Gastrocnemius medialis (tissue), 4 donors: ENCODE results near the gene TMEM154. TPM values are rescaled to one million over a fixed set of nuclear protein-coding genes. Genes with fewer than 3 reads are reported as not detected.

Experiments used
- ATAC-seq, 2 donors: fragments of 150-250 bp; one replicate each; pipeline ENCODE4 v1.9.1; 2016
- DNase-seq, 2 donors: peaks; one replicate each; pipeline ENCODE4 v3.0.0-alpha.2; 2019
- H3K27ac ChIP-seq, 4 donors: fragments of 200-600 bp; sonication (generic); 1 replicate in 1 of 4; 2 replicates in 3 of 4; pipeline ENCODE4 v1.5.1; 2016 to 2018; ENCODE audit warnings: mild to moderate bottlenecking in 2 of 4, moderate library complexity in 1 of 4
- H3K27me3 ChIP-seq, 3 donors: fragments of 200-600 bp; sonication (generic) in 2 of 3; 1 replicate in 1 of 3; 2 replicates in 2 of 3; pipeline versions ENCODE4 v1.5.1 to v1.6.0; 2016 to 2019; ENCODE audit warnings: mild to moderate bottlenecking in 1 of 3, moderate library complexity in 1 of 3
- H3K36me3 ChIP-seq, 2 donors: fragments of 200-600 bp; sonication (generic) in 1 of 2; one replicate each; pipeline ENCODE4 v1.5.1; 2017 to 2018
- H3K4me1 ChIP-seq, 2 donors: fragments of 200-600 bp; sonication (generic) in 1 of 2; one replicate each; pipeline ENCODE4 v1.5.1; 2016 to 2017; ENCODE audit warnings: mild to moderate bottlenecking in 2 of 2
- H3K4me3 ChIP-seq, 4 donors: fragments of 200-600 bp; sonication (generic) in 3 of 4; 1 replicate in 1 of 4; 2 replicates in 3 of 4; pipeline ENCODE4 v1.5.1; 2016 to 2019; ENCODE audit warnings: mild to moderate bottlenecking in 2 of 4
- H3K9me3 ChIP-seq, 3 donors: fragments of 200-600 bp; sonication (generic) in 2 of 3; 1 replicate in 1 of 3; 2 replicates in 2 of 3; pipeline ENCODE4 v1.5.1; 2016 to 2019
- CTCF ChIP-seq, 5 experiments: fragments of 450-650 bp in 3 of 5; fragments of 200-600 bp in 2 of 5; sonication (generic) in 2 of 5; IDR thresholded peaks in 4 of 5; conservative IDR thresholded peaks in 1 of 5; 1 replicate in 4 of 5; 2 replicates in 1 of 5; pipeline ENCODE4 v1.5.1; 2016 to 2019; ENCODE audit warnings: antibody characterized with exemption in 5 of 5, mild to moderate bottlenecking in 3 of 5, moderate library complexity in 3 of 5
- POLR2A ChIP-seq, 2 donors: fragments of 450-650 bp; IDR thresholded peaks; one replicate each; pipeline ENCODE4 v1.6.1; 2017; ENCODE audit warnings: antibody characterized with exemption in 2 of 2, mild to moderate bottlenecking in 2 of 2, moderate library complexity in 2 of 2
- in situ Hi-C, 4 donors: fragments of 200-750 bp; cut with MboI; loops; one replicate each; pipeline versions ENCODE4 v1.15.0 to v1.8.0; 2017; ENCODE audit warnings: low sequenced_read_pairs in 4 of 4
- intact Hi-C: fragments of 100-400 bp; cut with DNase I; formaldehyde crosslinking; loops from one replicate; pipeline ENCODE4 v1.15.1; 2023; ENCODE audit warnings: low total_unique reads
- total RNA-seq, 4 donors: library from RNA; depleted of rRNA; stranded (reverse); fragments of >200 nt; gene quantifications; one replicate each; pipeline versions ENCODE4 v1.1.0 to v1.2.3, GENCODE V29; 2016

TMEM154 gene
- total RNA-seq, 4 donors from 2014 or later, result 0.15 to 2.0 (median 0.70) TPM

- H3K4me3 ChIP-seq, result no peak overlapping the region
- H3K27ac ChIP-seq, result no peak overlapping the region
- no peaks in the 10 kb centered on the region for H3K36me3 ChIP-seq
- H3K4me1 ChIP-seq, result no peaks in the 10 kb centered on the region
- in situ Hi-C loops, result no loop called here
- H3K9me3 ChIP-seq, result no peaks in the 10 kb centered on the region
- DNase-seq (no peak), ATAC-seq (no peak)
- TF ChIP-seq POLR2A (IDR thresholded peaks at IDR 0.05), result no peak
- no peak for TF ChIP-seq CTCF (IDR thresholded peaks at IDR 0.05 in 4 of 5, conservative IDR thresholded peaks at IDR 0.05 in 1 of 5)
- no peaks in the 10 kb centered on the region for H3K27me3 ChIP-seq
- intact Hi-C loops, result no loop called here
Observed at GRCh38 chr4:152652102-152652501, 27.7 kb downstream of the TMEM154 start.

DNA sequence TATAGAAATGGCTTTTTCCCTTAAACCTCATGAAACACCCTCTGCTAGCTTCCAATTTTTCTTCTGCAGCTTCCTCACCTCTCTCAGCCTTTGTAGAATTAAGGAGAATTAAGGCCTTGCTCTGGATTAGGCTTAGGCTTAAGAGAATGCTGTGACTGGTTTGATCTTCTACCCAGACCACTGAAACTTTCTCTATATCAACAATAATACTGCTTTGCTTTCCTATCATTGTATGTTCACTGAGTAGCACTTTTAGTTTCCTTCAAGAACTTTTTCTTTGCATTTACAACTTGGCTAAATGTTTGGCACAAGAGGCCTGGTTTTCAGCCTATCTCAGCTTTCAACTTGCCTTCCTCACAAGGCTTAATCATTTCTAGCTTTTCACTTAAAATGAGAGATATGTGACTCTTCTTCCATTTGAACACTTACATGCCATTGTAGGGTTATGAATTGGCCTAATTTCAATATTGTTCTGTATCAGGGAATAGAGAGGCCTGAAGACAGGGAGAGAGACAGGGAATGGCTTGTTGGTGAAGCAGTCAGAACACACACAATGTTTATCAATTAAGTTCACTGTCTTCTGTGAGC lies 28.2 kb downstream of the TMEM154 start:
- DNase-seq, result no peak
- in situ Hi-C loops (no loop called here), intact Hi-C loops (no loop called here)
- no peak for TF ChIP-seq POLR2A (IDR thresholded peaks at IDR 0.05)
- no peak for TF ChIP-seq CTCF (IDR thresholded peaks at IDR 0.05 in 4 of 5, conservative IDR thresholded peaks at IDR 0.05 in 1 of 5)
- H3K4me1 ChIP-seq, result no peaks in the 10 kb centered on the region
- no peaks in the 10 kb centered on the region for H3K9me3 ChIP-seq
- H3K4me3 ChIP-seq, result no peak overlapping the region
- no peak for ATAC-seq
- no peaks in the 10 kb centered on the region for H3K36me3 ChIP-seq
- no peak overlapping the region for H3K27ac ChIP-seq
- H3K27me3 ChIP-seq, result no peaks in the 10 kb centered on the region

DNA sequence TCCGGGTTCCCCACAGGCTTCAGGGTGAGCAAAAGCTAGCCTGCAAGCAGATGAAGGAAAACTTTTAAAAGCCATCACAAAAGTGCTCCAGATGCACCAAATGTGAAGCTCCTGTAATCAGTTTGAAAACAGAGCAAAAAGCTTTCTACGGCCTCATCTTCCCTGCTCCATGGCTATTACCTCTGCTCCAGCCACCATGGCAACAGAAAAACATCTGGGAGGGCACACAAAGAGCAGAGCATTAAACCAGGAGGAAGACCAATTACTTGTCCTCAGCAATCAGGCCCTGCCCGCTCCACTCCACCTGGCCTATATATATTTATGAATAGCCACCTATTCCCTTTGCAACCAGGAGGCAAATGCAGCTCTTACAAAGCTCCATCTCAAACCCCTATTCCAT lies 33.6 kb downstream of the TMEM154 start:
- Histone ChIP-seq H3K36me3 (no peaks in the 10 kb centered on the region), H3K4me3 (no peak overlapping the region), H3K4me1 (no peaks in the 10 kb centered on the region), H3K9me3 (no peaks in the 10 kb centered on the region), H3K27me3 (no peaks in the 10 kb centered on the region), H3K27ac (no peak overlapping the region)
- TF ChIP-seq CTCF (IDR thresholded peaks at IDR 0.05 in 4 of 5, conservative IDR thresholded peaks at IDR 0.05 in 1 of 5) (no peak), POLR2A (IDR thresholded peaks at IDR 0.05) (no peak)
- DNase-seq (no peak), ATAC-seq (no peak)
- intact Hi-C loops (no loop called here), in situ Hi-C loops (loop anchor here in 2 of 4 donors (10.0 kb wide), 1 partner anchor 151 kb away; no protein-coding TSS in a partner anchor)

DNA sequence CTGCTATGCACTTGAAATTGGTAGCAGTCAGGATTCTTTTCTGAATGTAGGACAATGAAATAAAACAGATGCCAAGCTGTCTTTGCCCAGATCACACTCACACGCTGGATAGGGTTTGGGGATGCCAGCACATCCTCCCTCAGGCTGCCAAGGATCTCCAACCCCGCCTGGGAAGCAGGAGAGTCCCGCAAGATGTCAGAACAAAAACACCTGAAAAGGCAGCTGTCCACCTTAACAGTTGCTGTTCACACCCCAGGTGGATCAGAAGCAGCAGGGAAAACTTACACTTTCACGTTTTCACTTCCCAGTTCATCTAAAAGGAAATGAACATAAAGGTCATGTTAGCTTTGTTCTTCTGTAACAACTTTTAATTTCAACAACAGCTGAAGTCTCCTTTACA lies 35.7 kb downstream of the TMEM154 start:
- no peaks in the 10 kb centered on the region for H3K4me1 ChIP-seq
- H3K4me3 ChIP-seq, result no peak overlapping the region
- no peaks in the 10 kb centered on the region for H3K27me3 ChIP-seq
- in situ Hi-C loops, result loop anchor here in 3 of 4 donors (5.0 to 10.0 kb wide), 2 partner anchors 142 to 149 kb away; no protein-coding TSS in a partner anchor
- no peaks in the 10 kb centered on the region for H3K9me3 ChIP-seq
- no peak overlapping the region for H3K27ac ChIP-seq
- no peaks in the 10 kb centered on the region for H3K36me3 ChIP-seq
- TF ChIP-seq POLR2A (IDR thresholded peaks at IDR 0.05) (no peak), CTCF (IDR thresholded peaks at IDR 0.05 in 4 of 5, conservative IDR thresholded peaks at IDR 0.05 in 1 of 5) (no peak)
- intact Hi-C loops, result loop anchor here (5.0 kb wide), 1 partner anchor 93 kb away; no protein-coding TSS in a partner anchor
- DNase-seq (no peak), ATAC-seq (no peak)
